GM12878 (cell line): ENCODE results near the gene CDC42BPB. TPM values are rescaled to one million over a fixed set of nuclear protein-coding genes. Genes with fewer than 3 reads are reported as not detected.

Experiments used
- ATAC-seq: fragments of 200-7000 bp; cut with Tn5 transposase; 3 replicates; pipeline ENCODE4 v1.9.1; 2020; ENCODE audit warnings: mild to moderate bottlenecking, moderate library complexity
- BruUV-seq: library from RNA; stranded (reverse); fragments of 400-500 nt; replicated peaks from 2 replicates; lab custom pipeline; 2021; lab: Mats Ljungman, UMichigan
- CTCF ChIA-PET: fragments of 300-600 bp; sonication (Branson Sonifier 250); formaldehyde crosslinking; extraction: SDS; loops from one replicate; lab custom pipeline; 2021; ENCODE audit warnings: inconsistent platforms; lab: Yijun Ruan, JAX
- POLR2A ChIA-PET: fragments of 350-600 bp; formaldehyde crosslinking; extraction: SDS; loops from one replicate; lab custom pipeline; 2021; ENCODE audit warnings: inconsistent platforms; lab: Charles Lee
- RAD21 ChIA-PET: fragments of 300-600 bp; sonication (Branson Sonifier 250); formaldehyde crosslinking; loops from one replicate; lab custom pipeline; 2023; ENCODE audit warnings: antibody characterized with exemption; ENCODE audit not compliant: unreplicated experiment; lab: Charles Lee
- SMC1A ChIA-PET: fragments of 300-600 bp; sonication (Branson Sonifier 250); formaldehyde crosslinking; loops from one replicate; lab custom pipeline; 2023; ENCODE audit not compliant: unreplicated experiment, uncharacterized antibody; lab: Charles Lee
- DNase-seq: peaks from one replicate; pipeline ENCODE4 v3.0.0-alpha.2; 2011; ENCODE audit warnings: low read depth, low spot score
- FAIRE-seq: peaks from 3 replicates; lab custom pipeline; 2011; peaks lifted over from hg19 to GRCh38; lab: Jason Lieb, UNC
- H2AFZ ChIP-seq: 2 replicates; pipeline ENCODE4 v1.6.0; 2011; ENCODE audit warnings: low read depth, low read length, control low read depth; ENCODE audit not compliant: control insufficient read depth
- H3K27ac ChIP-seq: 2 replicates; pipeline ENCODE4 v1.5.1; 2011; ENCODE audit warnings: control low read depth; ENCODE audit not compliant: control insufficient read depth, insufficient read depth
- H3K27me3 ChIP-seq, 2 experiments: replicated peaks in 1 of 2; 2 replicates each; pipeline versions ENCODE4 v1.6.0 to v1.6.1; 2011; ENCODE audit warnings: low read length in 1 of 2; ENCODE audit not compliant: control insufficient read depth in 2 of 2, insufficient read depth in 2 of 2
- H3K36me3 ChIP-seq, 2 experiments: 2 replicates each; pipeline ENCODE4 v1.5.1; 2011; ENCODE audit warnings: low read length in 1 of 2; ENCODE audit not compliant: control insufficient read depth in 2 of 2, insufficient read depth in 2 of 2
- H3K4me1 ChIP-seq: 2 replicates; pipeline ENCODE4 v1.6.1; 2011; ENCODE audit warnings: mild to moderate bottlenecking, low read length, moderate library complexity, mixed read lengths; ENCODE audit not compliant: control insufficient read depth, insufficient read depth
- H3K4me2 ChIP-seq: 2 replicates; pipeline ENCODE4 v1.6.0; 2011; ENCODE audit warnings: control low read depth; ENCODE audit not compliant: control insufficient read depth, insufficient read depth
- H3K4me3 ChIP-seq: fragments of 200-600 bp; sonication (generic); 2 replicates; pipeline ENCODE4 v1.5.1; 2016
- H3K79me2 ChIP-seq: 2 replicates; pipeline ENCODE4 v1.6.0; 2011; ENCODE audit warnings: low read length; ENCODE audit not compliant: control insufficient read depth, insufficient read depth
- H3K9ac ChIP-seq: 2 replicates; pipeline ENCODE4 v1.8.0; 2011; ENCODE audit warnings: low read length, control low read depth, mixed read lengths; ENCODE audit not compliant: control insufficient read depth, insufficient read depth
- H3K9me3 ChIP-seq: replicated peaks from 3 replicates; pipeline ENCODE4 v1.5.1; 2011; ENCODE audit warnings: mild to moderate bottlenecking, low read length; ENCODE audit not compliant: control insufficient read depth, insufficient read depth
- H4K20me1 ChIP-seq: 2 replicates; pipeline ENCODE4 v1.6.0; 2011; ENCODE audit not compliant: control insufficient read depth, insufficient read depth
- CEBPB ChIP-seq, 2 experiments: fragments of 150-350 bp in 1 of 2; IDR thresholded peaks; 2 replicates each; pipeline ENCODE4 v1.6.1; 2012 to 2014; ENCODE audit warnings: low read depth in 2 of 2, low read length in 2 of 2, borderline replicate concordance in 1 of 2, inconsistent platforms in 1 of 2
- HDAC6 ChIP-seq: fragments of 200-600 bp; sonication (generic); IDR thresholded peaks from one replicate; pipeline ENCODE4 v1.8.0; 2017; ENCODE audit warnings: antibody characterized with exemption; ENCODE audit not compliant: unreplicated experiment
- KAT2A ChIP-seq: conservative IDR thresholded peaks from 2 replicates; pipeline ENCODE4 v1.6.1; 2011; ENCODE audit warnings: low read depth, low read length; ENCODE audit not compliant: control insufficient read depth
- RAD21 ChIP-seq: IDR thresholded peaks from 2 replicates; pipeline ENCODE4 v1.6.1; 2011; ENCODE audit warnings: mild to moderate bottlenecking, low read depth, low read length, moderate library complexity; ENCODE audit not compliant: insufficient read depth
- RFX5 ChIP-seq: IDR thresholded peaks from 2 replicates; pipeline ENCODE4 v1.6.1; 2011; ENCODE audit warnings: low read depth, low read length, improper control_type of control experiment
- SMARCA5 ChIP-seq: fragments of 450-650 bp; IDR thresholded peaks from 2 replicates; pipeline ENCODE4 v1.6.1; 2017; ENCODE audit warnings: mild to moderate bottlenecking
- SREBF1 ChIP-seq: IDR thresholded peaks from 2 replicates; pipeline ENCODE4 v1.6.1; 2012; ENCODE audit warnings: mild to moderate bottlenecking, low read length
- SUPT20H ChIP-seq: IDR thresholded peaks from 2 replicates; pipeline ENCODE4 v1.6.1; 2011; ENCODE audit warnings: low read depth, mild to moderate bottlenecking, low read length, moderate library complexity, borderline replicate concordance; ENCODE audit not compliant: control insufficient read depth
- WGBS: methylation state at CpG from one replicate; pipeline ENCODE4 v1.1.6; 2016; ENCODE audit warnings: low lambda C conversion rate; ENCODE audit not compliant: insufficient replicate concordance, insufficient coverage; ENCODE audit errors: missing lambda C conversion rate; 5-methylcytosine and 5-hydroxymethylcytosine counted together
- in situ Hi-C: fragments of 300-500 bp; cut with MboI; formaldehyde crosslinking; loops from 9 replicates; pipeline ENCODE4 v1.14.3; 2018; ENCODE audit warnings: mixed read lengths
- intact Hi-C: fragments of 100-400 bp; cut with micrococcal nuclease; formaldehyde crosslinking; loops from one replicate; pipeline ENCODE4 v1.14.2; 2022; ENCODE audit not compliant: unreplicated experiment
- polyA plus RNA-seq, 11 experiments: library from polyadenylated mRNA; depleted of rRNA in 4 of 11; unstranded in 6 of 11; stranded (reverse) in 5 of 11; fragments of >200 nt; fragmentation: Nextera tagmentation in 4 of 11; fragmentation: Illumina TruSeq in 1 of 11; extraction: Ambion mirVana in 4 of 11; extraction: Trizol in 1 of 11; gene quantifications; 1 replicate in 1 of 11; 2 replicates in 10 of 11; pipeline versions ENCODE4 v1.2.1 to v1.2.3, GENCODE V29; 2011 to 2016; ENCODE audit warnings: inconsistent platforms in 2 of 11, missing spikeins in 2 of 11, low read depth in 1 of 11
- total RNA-seq, 4 experiments: library from RNA; depleted of rRNA in 3 of 4; stranded (reverse); fragments of >200 nt in 3 of 4; fragmentation: Illumina TruSeq in 1 of 4; extraction: Trizol in 1 of 4; gene quantifications; 2 replicates each; pipeline versions ENCODE4 v1.2.1 to v1.2.3, GENCODE V29; 2013 to 2021
- TF ChIP-seq, protein P1 (sequence below): IDR thresholded peaks from 2 replicates; pipeline ENCODE4 v1.6.1; 2011; ENCODE audit warnings: mild to moderate bottlenecking, low read depth, low read length, moderate library complexity; ENCODE audit not compliant: insufficient replicate concordance
- TF ChIP-seq, protein P2 (sequence below): IDR thresholded peaks from 2 replicates; pipeline ENCODE4 v1.6.1; 2012; ENCODE audit warnings: low read depth, low read length, improper control_type of control experiment
- TF ChIP-seq, protein P3 (sequence below): IDR thresholded peaks from 2 replicates; pipeline ENCODE4 v1.6.1; 2012; ENCODE audit warnings: low read length, inconsistent platforms
- TF ChIP-seq, protein P4 (sequence below): IDR thresholded peaks from 2 replicates; pipeline ENCODE4 v1.6.1; 2011; ENCODE audit warnings: low read depth, low read length, improper control_type of control experiment, borderline replicate concordance

The CDC42BPB gene
- total and polyA plus RNA-seq, 10 of the 15 experiments (the other 5 are each of a cell fraction or from before 2014, with no cell fraction given) = 0.42 to 22.1 (median 13.3) TPM

DNA sequence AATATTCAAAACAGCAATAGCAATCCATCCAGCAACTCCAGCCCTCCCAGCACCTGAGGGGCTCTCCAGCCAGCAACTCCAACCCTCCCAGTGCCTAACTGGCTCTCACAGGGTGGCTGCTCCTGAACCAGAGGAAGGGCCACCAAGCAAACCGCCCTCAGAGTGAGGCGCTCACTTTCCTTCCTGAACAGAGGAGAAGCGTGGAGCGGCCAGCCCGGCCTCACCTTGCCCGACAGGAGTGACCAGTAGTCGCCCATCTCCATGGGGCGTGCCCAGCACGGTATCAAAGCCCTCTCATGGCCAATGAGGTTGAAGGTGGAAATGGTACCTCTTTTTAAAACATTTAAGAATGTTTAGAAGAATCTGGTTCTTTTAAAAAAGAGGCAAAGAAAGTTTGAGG, 27.4 kb downstream of the CDC42BPB start:
- DNase-seq (no peak), FAIRE-seq (no peak), ATAC-seq (no peak)
- no peak overlapping the region for H3K4me3 ChIP-seq
- POLR2A ChIA-PET = no interaction called here
- in situ Hi-C loops = no loop called here
- peaks cover 20% of the 10 kb centered on the region for H3K79me2 ChIP-seq
- no peak overlapping the region for H2AFZ ChIP-seq
- SMC1A ChIA-PET = no interaction called here
- WGBS = 62% methylated on average over 9 of the region's 9 CpGs
- RAD21 ChIA-PET = no interaction called here
- H3K36me3 ChIP-seq = no peaks in the 10 kb centered on the region; a peak in 1 of 4 replicates
- no peak overlapping the region for H3K4me2 ChIP-seq
- intact Hi-C loops = no loop called here
- peaks cover 2% of the 10 kb centered on the region; the same call in 2 of the 3 replicates for H3K9me3 ChIP-seq
- no peaks in the 10 kb centered on the region for H3K27me3 ChIP-seq
- H3K27ac ChIP-seq = no peak overlapping the region
- no peak overlapping the region for H3K9ac ChIP-seq
- CTCF ChIA-PET = no interaction called here
- TF ChIP-seq CEBPB (IDR thresholded peaks at IDR 0.05; ENCODE audit: borderline replicate concordance in 1 of 2, low read depth in 2 of 2, low read length in 2 of 2) (no peak), SUPT20H (no peak), HDAC6 (no peak)
- TF ChIP-seq, protein P1, sequence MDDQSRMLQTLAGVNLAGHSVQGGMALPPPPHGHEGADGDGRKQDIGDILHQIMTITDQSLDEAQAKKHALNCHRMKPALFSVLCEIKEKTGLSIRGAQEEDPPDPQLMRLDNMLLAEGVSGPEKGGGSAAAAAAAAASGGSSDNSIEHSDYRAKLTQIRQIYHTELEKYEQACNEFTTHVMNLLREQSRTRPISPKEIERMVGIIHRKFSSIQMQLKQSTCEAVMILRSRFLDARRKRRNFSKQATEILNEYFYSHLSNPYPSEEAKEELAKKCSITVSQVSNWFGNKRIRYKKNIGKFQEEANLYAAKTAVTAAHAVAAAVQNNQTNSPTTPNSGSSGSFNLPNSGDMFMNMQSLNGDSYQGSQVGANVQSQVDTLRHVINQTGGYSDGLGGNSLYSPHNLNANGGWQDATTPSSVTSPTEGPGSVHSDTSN = no peak
- TF ChIP-seq, all 136 proteins: peak for 0
- H4K20me1 ChIP-seq = no peaks in the 10 kb centered on the region
- peaks cover 6% of the 10 kb centered on the region; the same call in 1 of the 2 replicates for H3K4me1 ChIP-seq
- BruUV-seq = no TSS peak

DNA sequence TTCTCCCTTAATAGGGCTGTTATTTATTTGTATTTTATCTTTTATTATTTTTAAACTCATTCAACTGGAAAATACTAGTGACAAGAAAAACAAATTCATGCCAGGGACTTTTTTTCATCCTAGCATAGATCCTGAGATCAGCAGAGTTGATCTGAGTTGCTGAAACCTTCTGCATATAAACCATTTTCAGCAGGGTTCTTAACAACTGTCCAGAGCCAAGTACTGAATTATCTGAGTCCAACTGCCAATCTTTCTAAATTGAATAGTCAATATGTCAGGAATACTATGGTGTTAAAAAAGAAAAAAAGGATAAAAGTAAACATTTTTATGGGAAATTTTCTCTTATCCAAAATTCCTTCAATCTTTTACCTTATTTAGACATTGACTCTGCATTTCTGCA, 28.6 kb downstream of the CDC42BPB start:
- Histone ChIP-seq H3K9ac (no peak overlapping the region), H3K4me2 (no peak overlapping the region), H3K4me3 (no peak overlapping the region), H3K27ac (no peak overlapping the region), H2AFZ (no peak overlapping the region), H4K20me1 (no peaks in the 10 kb centered on the region), H3K27me3 (no peaks in the 10 kb centered on the region), H3K9me3 (peaks cover 2% of the 10 kb centered on the region; the same call in 2 of the 3 replicates), H3K79me2 (peaks cover 21% of the 10 kb centered on the region), H3K36me3 (no peaks in the 10 kb centered on the region; a peak in 1 of 4 replicates), H3K4me1 (peaks cover 5% of the 10 kb centered on the region; the same call in 1 of the 2 replicates)
- ATAC-seq = no peak
- RAD21 ChIA-PET = no interaction called here
- CTCF ChIA-PET = no interaction called here
- POLR2A ChIA-PET = no interaction called here
- intact Hi-C loops = loop anchor here (1.0 kb wide), 1 partner anchor 27 kb away; no protein-coding TSS in a partner anchor
- no TSS peak for BruUV-seq
- DNase-seq = no peak
- in situ Hi-C loops = no loop called here
- FAIRE-seq = no peak
- SMC1A ChIA-PET = no interaction called here
- no peak for TF ChIP-seq KAT2A
- TF ChIP-seq SREBF1 = no peak
- TF ChIP-seq RAD21 = no peak
- TF ChIP-seq, protein P2, sequence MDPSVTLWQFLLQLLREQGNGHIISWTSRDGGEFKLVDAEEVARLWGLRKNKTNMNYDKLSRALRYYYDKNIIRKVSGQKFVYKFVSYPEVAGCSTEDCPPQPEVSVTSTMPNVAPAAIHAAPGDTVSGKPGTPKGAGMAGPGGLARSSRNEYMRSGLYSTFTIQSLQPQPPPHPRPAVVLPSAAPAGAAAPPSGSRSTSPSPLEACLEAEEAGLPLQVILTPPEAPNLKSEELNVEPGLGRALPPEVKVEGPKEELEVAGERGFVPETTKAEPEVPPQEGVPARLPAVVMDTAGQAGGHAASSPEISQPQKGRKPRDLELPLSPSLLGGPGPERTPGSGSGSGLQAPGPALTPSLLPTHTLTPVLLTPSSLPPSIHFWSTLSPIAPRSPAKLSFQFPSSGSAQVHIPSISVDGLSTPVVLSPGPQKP = no peak
- no peak for TF ChIP-seq SMARCA5
- no peak for TF ChIP-seq RFX5
- TF ChIP-seq, protein P3, sequence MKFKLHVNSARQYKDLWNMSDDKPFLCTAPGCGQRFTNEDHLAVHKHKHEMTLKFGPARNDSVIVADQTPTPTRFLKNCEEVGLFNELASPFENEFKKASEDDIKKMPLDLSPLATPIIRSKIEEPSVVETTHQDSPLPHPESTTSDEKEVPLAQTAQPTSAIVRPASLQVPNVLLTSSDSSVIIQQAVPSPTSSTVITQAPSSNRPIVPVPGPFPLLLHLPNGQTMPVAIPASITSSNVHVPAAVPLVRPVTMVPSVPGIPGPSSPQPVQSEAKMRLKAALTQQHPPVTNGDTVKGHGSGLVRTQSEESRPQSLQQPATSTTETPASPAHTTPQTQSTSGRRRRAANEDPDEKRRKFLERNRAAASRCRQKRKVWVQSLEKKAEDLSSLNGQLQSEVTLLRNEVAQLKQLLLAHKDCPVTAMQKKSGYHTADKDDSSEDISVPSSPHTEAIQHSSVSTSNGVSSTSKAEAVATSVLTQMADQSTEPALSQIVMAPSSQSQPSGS = no peak
- TF ChIP-seq, protein P4, sequence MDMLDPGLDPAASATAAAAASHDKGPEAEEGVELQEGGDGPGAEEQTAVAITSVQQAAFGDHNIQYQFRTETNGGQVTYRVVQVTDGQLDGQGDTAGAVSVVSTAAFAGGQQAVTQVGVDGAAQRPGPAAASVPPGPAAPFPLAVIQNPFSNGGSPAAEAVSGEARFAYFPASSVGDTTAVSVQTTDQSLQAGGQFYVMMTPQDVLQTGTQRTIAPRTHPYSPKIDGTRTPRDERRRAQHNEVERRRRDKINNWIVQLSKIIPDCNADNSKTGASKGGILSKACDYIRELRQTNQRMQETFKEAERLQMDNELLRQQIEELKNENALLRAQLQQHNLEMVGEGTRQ = no peak
